BLaER1 (cell line): ENCODE measurements around the gene KLC3.

ENCODE experiments used
- H3K27ac ChIP-seq: shearing (Covaris generic); formaldehyde crosslinking; 2 replicates; pipeline ENCODE4 v1.8.1; 2022
- H3K27me3 ChIP-seq: shearing (Covaris generic); formaldehyde crosslinking; 2 replicates; pipeline ENCODE4 v1.8.1; 2022
- H3K36me3 ChIP-seq: shearing (Covaris generic); formaldehyde crosslinking; 2 replicates; pipeline ENCODE4 v1.8.1; 2022
- H3K4me1 ChIP-seq: shearing (Covaris generic); formaldehyde crosslinking; 2 replicates; pipeline ENCODE4 v1.8.1; 2022
- H3K4me2 ChIP-seq: shearing (Covaris generic); formaldehyde crosslinking; 2 replicates; pipeline ENCODE4 v1.8.1; 2022
- H3K4me3 ChIP-seq: shearing (Covaris generic); formaldehyde crosslinking; 2 replicates; pipeline ENCODE4 v1.8.1; 2022
- H3K9ac ChIP-seq: shearing (Covaris generic); formaldehyde crosslinking; 2 replicates; pipeline ENCODE4 v1.8.1; 2022
- H3K9me3 ChIP-seq: shearing (Covaris generic); formaldehyde crosslinking; 2 replicates; pipeline ENCODE4 v1.8.1; 2022
- H4K20me1 ChIP-seq: shearing (Covaris generic); formaldehyde crosslinking; 2 replicates; pipeline ENCODE4 v1.8.1; 2022
- Cebpa-rat ChIP-seq: shearing (Covaris generic); IDR thresholded peaks from 2 replicates; pipeline ENCODE4 v1.8.1; 2022

The KLC3 gene

GRCh38 chr19:45340232-45340898 is at the start of gene KLC3:
Gene KLC3, plus strand, starts transcription at chr19:45340750. Its CDS starts 4,792 bp downstream, at chr19:45345542.
- Histone ChIP-seq H3K27ac (no peak within 1 kb of the TSS), H3K9ac (peak within 1 kb of the TSS; percentile 41; the same call in 1 of the 2 replicates), H3K4me1 (peaks cover 14% of the 10 kb centered on the region), H4K20me1 (no peaks in the 10 kb centered on the region), H3K4me2 (peak within 1 kb of the TSS; percentile 86), H3K36me3 (no peaks in the 10 kb centered on the region), H3K27me3 (peaks cover 19% of the 10 kb centered on the region), H3K9me3 (no peaks in the 10 kb centered on the region), H3K4me3 (peak within 1 kb of the TSS; percentile 60)
- no peak for TF ChIP-seq Cebpa-rat

DNA sequence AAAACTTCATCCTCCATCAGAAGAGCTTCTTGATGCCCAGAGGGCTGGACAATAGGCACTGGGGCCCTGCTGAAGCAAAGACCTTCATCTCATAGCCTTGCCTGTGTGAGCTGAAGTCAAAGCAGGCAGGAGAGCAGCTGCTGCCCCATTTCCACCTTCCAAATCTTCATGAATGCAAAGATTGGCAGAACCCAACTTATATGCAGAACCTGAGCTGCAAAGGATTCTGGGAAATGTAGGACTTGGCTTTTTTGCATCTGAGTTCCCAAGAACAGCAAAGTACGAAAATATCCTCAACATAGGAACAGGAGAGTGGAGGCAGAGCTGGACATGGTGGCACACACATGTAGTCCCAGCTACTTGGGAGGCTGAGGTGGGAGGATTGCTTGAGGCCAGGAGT is 48.7 kb upstream of the KLC3 start:
- Histone ChIP-seq H3K4me2 (no peak overlapping the region), H3K4me3 (no peak overlapping the region), H4K20me1 (no peaks in the 10 kb centered on the region), H3K9ac (no peak overlapping the region), H3K27me3 (no peaks in the 10 kb centered on the region), H3K4me1 (no peaks in the 10 kb centered on the region), H3K9me3 (peaks cover 8% of the 10 kb centered on the region; the same call in 1 of the 2 replicates), H3K36me3 (peaks cover 100% of the 10 kb centered on the region), H3K27ac (no peak overlapping the region)
- no peak for TF ChIP-seq Cebpa-rat

GRCh38 chr19:45293682-45294081 is 46.9 kb upstream of the KLC3 start:
- Histone ChIP-seq H3K27ac (no peak overlapping the region), H3K36me3 (peaks cover 98% of the 10 kb centered on the region), H3K9me3 (peaks cover 8% of the 10 kb centered on the region; the same call in 1 of the 2 replicates), H3K27me3 (no peaks in the 10 kb centered on the region), H3K4me1 (no peaks in the 10 kb centered on the region), H3K4me2 (no peak overlapping the region), H3K9ac (no peak overlapping the region), H3K4me3 (no peak overlapping the region), H4K20me1 (no peaks in the 10 kb centered on the region)
- TF ChIP-seq Cebpa-rat: no peak

DNA sequence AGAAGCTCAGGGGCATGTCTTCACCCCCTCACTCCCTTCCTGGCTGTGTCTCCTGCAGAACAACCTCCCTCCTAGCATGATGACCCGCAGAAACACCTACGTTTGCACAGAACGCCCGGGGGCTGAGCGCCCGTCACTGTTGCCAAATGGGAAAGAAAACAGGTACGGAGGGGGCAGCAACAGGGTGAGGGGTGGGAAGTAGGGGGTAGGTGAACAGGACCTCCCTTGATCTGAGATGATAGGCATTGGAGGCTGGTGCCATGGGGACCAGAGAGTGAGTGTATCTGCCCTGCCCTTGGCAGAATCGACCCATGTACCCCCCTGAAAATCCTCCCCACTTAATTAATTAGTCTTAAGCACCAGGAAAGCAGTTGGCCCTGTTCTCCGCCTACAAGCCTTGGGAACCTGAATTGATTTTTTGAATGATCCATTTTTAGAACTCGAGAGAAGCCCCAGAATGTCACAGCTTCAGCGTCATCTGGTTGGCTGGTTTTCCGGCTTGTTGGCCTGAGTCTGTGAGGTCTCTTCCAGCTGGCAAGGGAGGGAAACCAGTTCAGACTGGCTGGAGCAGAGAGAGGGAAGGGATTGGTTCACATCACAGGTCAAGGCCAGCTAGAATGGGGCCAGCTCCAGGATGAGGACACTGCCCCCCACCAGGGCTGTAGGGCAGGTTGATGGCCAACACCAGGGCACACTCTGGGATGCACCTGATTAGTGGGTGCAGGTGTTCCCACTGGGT is 46.1 kb upstream of the KLC3 start:
- Histone ChIP-seq H3K9me3 (peaks cover 8% of the 10 kb centered on the region; the same call in 1 of the 2 replicates), H4K20me1 (no peaks in the 10 kb centered on the region), H3K27me3 (no peaks in the 10 kb centered on the region), H3K36me3 (peaks cover 98% of the 10 kb centered on the region), H3K27ac (no peak overlapping the region), H3K4me3 (no peak overlapping the region), H3K9ac (no peak overlapping the region), H3K4me1 (no peaks in the 10 kb centered on the region), H3K4me2 (no peak overlapping the region)
- no peak for TF ChIP-seq Cebpa-rat

DNA sequence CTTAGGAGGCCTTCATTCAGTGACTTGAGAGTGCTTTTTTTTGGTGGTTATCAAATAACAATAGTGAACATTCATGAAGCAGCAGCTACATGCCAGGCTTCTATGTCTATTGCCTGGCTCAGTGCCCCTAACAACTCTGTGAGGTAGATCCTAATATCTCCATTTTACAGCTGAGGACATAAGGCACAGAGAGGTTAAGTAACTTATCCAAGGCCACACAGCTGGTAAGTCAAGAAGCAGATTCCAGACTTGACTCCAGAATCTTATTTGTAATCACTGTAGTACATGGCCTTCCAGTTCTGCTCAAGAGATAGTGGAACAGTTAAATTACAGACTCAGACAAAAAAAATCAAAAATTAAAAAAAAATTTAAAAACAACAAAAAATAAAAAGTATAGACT is 44.7 kb upstream of the KLC3 start:
- peaks cover 8% of the 10 kb centered on the region; the same call in 1 of the 2 replicates for H3K9me3 ChIP-seq
- no peak overlapping the region for H3K4me2 ChIP-seq

DNA sequence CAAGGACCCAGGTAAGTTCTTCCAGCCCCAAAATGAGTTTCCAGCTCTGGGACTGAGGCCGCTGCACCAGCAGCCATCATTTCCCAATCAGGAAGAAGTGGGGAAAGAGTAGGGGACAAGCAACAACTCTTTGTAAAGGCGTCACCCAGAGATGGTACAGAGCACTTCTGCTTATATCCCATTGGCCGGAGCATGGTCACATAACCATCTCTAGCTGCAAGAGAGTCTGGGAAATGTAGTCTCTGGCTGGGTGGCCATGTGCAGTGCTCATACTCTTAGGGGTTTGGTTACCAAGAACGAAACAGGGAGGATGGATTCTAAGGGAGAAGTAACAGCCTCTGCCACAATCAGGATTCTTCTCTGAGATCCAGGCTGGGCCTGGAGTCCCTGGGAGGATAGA is 44.2 kb upstream of the KLC3 start:
- H3K27me3 ChIP-seq: no peaks in the 10 kb centered on the region
- H3K4me2 ChIP-seq: no peak overlapping the region
- H3K4me1 ChIP-seq: no peaks in the 10 kb centered on the region
- no peaks in the 10 kb centered on the region for H4K20me1 ChIP-seq
- H3K27ac ChIP-seq: no peak overlapping the region
- no peak for TF ChIP-seq Cebpa-rat
- H3K36me3 ChIP-seq: peaks cover 98% of the 10 kb centered on the region
- peaks cover 8% of the 10 kb centered on the region; the same call in 1 of the 2 replicates for H3K9me3 ChIP-seq
- no peak overlapping the region for H3K9ac ChIP-seq
- H3K4me3 ChIP-seq: no peak overlapping the region

More for the DNA sequence above, 44.7 kb upstream of the KLC3 start:
- Histone ChIP-seq H3K9ac (no peak overlapping the region), H3K36me3 (peaks cover 98% of the 10 kb centered on the region), H4K20me1 (no peaks in the 10 kb centered on the region), H3K27ac (no peak overlapping the region), H3K4me1 (no peaks in the 10 kb centered on the region), H3K4me3 (no peak overlapping the region), H3K27me3 (no peaks in the 10 kb centered on the region)
- TF ChIP-seq Cebpa-rat: no peak

DNA sequence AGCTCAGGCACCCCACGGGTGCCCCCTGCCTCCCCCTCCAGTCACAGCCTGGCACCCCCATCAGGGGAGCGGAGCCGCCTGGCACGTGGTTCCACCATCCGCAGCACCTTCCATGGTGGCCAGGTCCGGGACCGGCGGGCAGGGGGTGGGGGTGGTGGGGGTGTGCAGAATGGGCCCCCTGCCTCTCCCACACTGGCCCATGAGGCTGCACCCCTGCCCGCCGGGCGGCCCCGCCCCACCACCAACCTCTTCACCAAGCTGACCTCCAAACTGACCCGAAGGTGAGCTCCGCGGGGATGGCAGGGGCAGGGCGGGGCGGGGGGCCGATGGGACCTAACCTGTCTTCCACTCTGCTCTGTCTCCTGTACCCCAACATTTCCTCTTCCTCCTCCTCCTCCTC is 42.9 kb upstream of the KLC3 start:
- H3K4me1 ChIP-seq: no peaks in the 10 kb centered on the region
- H3K9me3 ChIP-seq: 0 out of 2 replicates have a peak, but pooled peaks cover 4% of the 10 kb centered on the region
- TF ChIP-seq Cebpa-rat: no peak
- no peak overlapping the region for H3K4me3 ChIP-seq
- no peaks in the 10 kb centered on the region for H3K27me3 ChIP-seq
- H3K27ac ChIP-seq: no peak overlapping the region
- no peak overlapping the region for H3K9ac ChIP-seq
- H3K36me3 ChIP-seq: peaks cover 98% of the 10 kb centered on the region
- H4K20me1 ChIP-seq: no peaks in the 10 kb centered on the region
- no peak overlapping the region for H3K4me2 ChIP-seq

DNA sequence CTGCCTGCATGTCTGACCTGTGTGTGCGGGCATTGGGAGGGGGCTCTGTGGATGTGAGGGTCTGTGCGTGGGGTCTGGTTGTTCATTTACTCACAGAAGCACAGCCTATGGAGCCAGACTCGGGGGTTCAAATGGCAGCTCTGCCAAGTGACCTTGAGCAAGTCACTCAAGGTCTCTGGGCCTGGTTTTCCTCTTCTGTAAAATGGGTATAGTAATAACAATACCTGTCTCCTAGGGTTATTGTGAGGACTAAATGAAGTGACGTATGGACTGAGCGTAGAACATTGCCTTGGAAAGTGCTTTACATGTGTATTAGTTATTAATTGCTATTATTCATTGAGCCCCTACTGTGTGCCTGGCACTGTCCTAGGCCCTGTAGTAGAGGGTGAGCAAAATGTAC is 42.3 kb upstream of the KLC3 start:
- H3K9me3 ChIP-seq: no peaks in the 10 kb centered on the region
- no peak overlapping the region for H3K4me3 ChIP-seq
- no peak for TF ChIP-seq Cebpa-rat
- no peaks in the 10 kb centered on the region for H3K27me3 ChIP-seq
- H3K9ac ChIP-seq: no peak overlapping the region
- H3K4me2 ChIP-seq: no peak overlapping the region
- no peaks in the 10 kb centered on the region for H3K4me1 ChIP-seq
- H4K20me1 ChIP-seq: no peaks in the 10 kb centered on the region
- peaks cover 98% of the 10 kb centered on the region for H3K36me3 ChIP-seq
- H3K27ac ChIP-seq: no peak overlapping the region

- no peak overlapping the region for H3K4me2 ChIP-seq
- no peak for TF ChIP-seq Cebpa-rat
Measured at GRCh38 chr19:45299719-45300118, 40.8 kb upstream of the KLC3 start.

GRCh38 chr19:45302416-45302815 is 38.1 kb upstream of the KLC3 start:
- Histone ChIP-seq H3K9me3 (no peaks in the 10 kb centered on the region), H3K27ac (no peak overlapping the region), H4K20me1 (no peaks in the 10 kb centered on the region), H3K4me3 (no peak overlapping the region), H3K9ac (no peak overlapping the region), H3K27me3 (no peaks in the 10 kb centered on the region), H3K4me2 (no peak overlapping the region), H3K36me3 (peaks cover 61% of the 10 kb centered on the region), H3K4me1 (no peaks in the 10 kb centered on the region)
- no peak for TF ChIP-seq Cebpa-rat

More at GRCh38 chr19:45299719-45300118, 40.8 kb upstream of the KLC3 start:
- Histone ChIP-seq H3K9ac (no peak overlapping the region), H3K9me3 (no peaks in the 10 kb centered on the region), H4K20me1 (no peaks in the 10 kb centered on the region), H3K4me3 (no peak overlapping the region), H3K27ac (no peak overlapping the region), H3K27me3 (no peaks in the 10 kb centered on the region), H3K4me1 (no peaks in the 10 kb centered on the region), H3K36me3 (peaks cover 88% of the 10 kb centered on the region)
